Prostate gland (tissue), 2 donors: Measurements from ENCODE around the gene HMGXB3.

Experiments
- POLR2A ChIP-seq: fragments of 450-650 bp; IDR thresholded peaks from one replicate; pipeline ENCODE4 v1.6.1; 2016; ENCODE audit warnings: antibody characterized with exemption, mild to moderate bottlenecking
- POLR2AphosphoS5 ChIP-seq: sonication (generic); formaldehyde crosslinking; IDR thresholded peaks from one replicate; pipeline ENCODE4 v1.6.1; 2017; ENCODE audit warnings: antibody characterized with exemption
- TF ChIP-seq, protein P1 (sequence below), 4 experiments: fragments of 200-600 bp in 2 of 4; fragments of 450-650 bp in 2 of 4; sonication (generic) in 2 of 4; IDR thresholded peaks; 1 replicate in 3 of 4; 2 replicates in 1 of 4; pipeline ENCODE4 v1.5.1; 2016 to 2019; ENCODE audit warnings: antibody characterized with exemption in 4 of 4, mild to moderate bottlenecking in 2 of 4, moderate library complexity in 2 of 4

DNA sequence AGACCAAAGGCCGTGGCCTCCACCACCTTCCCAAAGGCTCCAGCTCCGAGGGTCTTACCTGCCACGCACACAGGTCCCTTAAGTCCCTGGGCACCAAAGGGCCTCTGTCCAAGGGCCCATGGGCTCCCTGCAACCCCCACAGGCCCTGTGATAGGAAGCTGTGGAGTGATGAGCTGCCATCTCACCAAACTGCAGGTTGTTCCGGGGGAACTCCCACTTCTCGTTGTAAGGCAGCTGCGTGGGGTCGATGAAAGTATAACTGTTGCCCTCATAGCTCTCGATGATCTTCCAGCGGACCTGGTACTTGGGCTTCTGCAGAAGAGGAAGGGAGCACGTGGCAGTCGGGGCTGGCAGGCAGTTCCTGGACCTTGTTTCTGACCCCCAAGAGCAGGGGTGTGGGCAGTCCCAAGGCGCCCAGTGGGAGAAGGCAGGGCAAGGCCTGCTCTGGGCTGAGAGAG, 61.0 kb downstream of the HMGXB3 start:
- TF ChIP-seq, protein P1, sequence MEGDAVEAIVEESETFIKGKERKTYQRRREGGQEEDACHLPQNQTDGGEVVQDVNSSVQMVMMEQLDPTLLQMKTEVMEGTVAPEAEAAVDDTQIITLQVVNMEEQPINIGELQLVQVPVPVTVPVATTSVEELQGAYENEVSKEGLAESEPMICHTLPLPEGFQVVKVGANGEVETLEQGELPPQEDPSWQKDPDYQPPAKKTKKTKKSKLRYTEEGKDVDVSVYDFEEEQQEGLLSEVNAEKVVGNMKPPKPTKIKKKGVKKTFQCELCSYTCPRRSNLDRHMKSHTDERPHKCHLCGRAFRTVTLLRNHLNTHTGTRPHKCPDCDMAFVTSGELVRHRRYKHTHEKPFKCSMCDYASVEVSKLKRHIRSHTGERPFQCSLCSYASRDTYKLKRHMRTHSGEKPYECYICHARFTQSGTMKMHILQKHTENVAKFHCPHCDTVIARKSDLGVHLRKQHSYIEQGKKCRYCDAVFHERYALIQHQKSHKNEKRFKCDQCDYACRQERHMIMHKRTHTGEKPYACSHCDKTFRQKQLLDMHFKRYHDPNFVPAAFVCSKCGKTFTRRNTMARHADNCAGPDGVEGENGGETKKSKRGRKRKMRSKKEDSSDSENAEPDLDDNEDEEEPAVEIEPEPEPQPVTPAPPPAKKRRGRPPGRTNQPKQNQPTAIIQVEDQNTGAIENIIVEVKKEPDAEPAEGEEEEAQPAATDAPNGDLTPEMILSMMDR (IDR thresholded peaks at IDR 0.05): no peak
- TF ChIP-seq POLR2AphosphoS5 (no peak), POLR2A (no peak)
